Activated T-helper 1 cell treated with Interleukin-2 at 50 U/mL for 16 hours (primary cell): ENCODE data around the gene CNTNAP2.

Source experiments
- DNase-seq: peaks from one replicate; pipeline ENCODE4 v3.0.0-alpha.2; 2020; ENCODE audit warnings: low read depth

The CNTNAP2 gene

GRCh38 chr7:146619641-146620040 is 503.0 kb downstream of the CNTNAP2 start:
- DNase-seq = no peak

GRCh38 chr7:146626912-146627311 is 510.3 kb downstream of the CNTNAP2 start:
- no peak for DNase-seq

- DNase-seq = no peak
Measured at GRCh38 chr7:146635205-146636032, 518.8 kb downstream of the CNTNAP2 start.

- DNase-seq = no peak
Measured at GRCh38 chr7:146636033-146636356, 519.4 kb downstream of the CNTNAP2 start.

- no peak for DNase-seq
Measured at GRCh38 chr7:146636581-146636980, 520.0 kb downstream of the CNTNAP2 start.

- DNase-seq = no peak
Measured at GRCh38 chr7:146639291-146639690, 522.7 kb downstream of the CNTNAP2 start.

- DNase-seq = no peak
Measured at GRCh38 chr7:146641491-146641890, 524.9 kb downstream of the CNTNAP2 start.

GRCh38 chr7:146645383-146645976 is 528.9 kb downstream of the CNTNAP2 start:
- no peak for DNase-seq

GRCh38 chr7:146647445-146647844 is 530.8 kb downstream of the CNTNAP2 start:
- DNase-seq = no peak

- no peak for DNase-seq
Measured at GRCh38 chr7:146652176-146652575, 535.6 kb downstream of the CNTNAP2 start.

- DNase-seq = no peak
Measured at GRCh38 chr7:146654048-146654447, 537.4 kb downstream of the CNTNAP2 start.

- DNase-seq = no peak
Measured at GRCh38 chr7:146655928-146656797, 539.6 kb downstream of the CNTNAP2 start.

- DNase-seq = no peak
Measured at GRCh38 chr7:146656988-146657387, 540.4 kb downstream of the CNTNAP2 start.

GRCh38 chr7:146658604-146659003 is 542.0 kb downstream of the CNTNAP2 start:
- no peak for DNase-seq

- DNase-seq = no peak
Measured at GRCh38 chr7:146659732-146660131, 543.1 kb downstream of the CNTNAP2 start.

GRCh38 chr7:146660839-146661238 is 544.2 kb downstream of the CNTNAP2 start:
- DNase-seq = no peak

- no peak for DNase-seq
Measured at GRCh38 chr7:146661435-146661834, 544.8 kb downstream of the CNTNAP2 start.

GRCh38 chr7:146661929-146662328 is 545.3 kb downstream of the CNTNAP2 start:
- DNase-seq = no peak

GRCh38 chr7:146665023-146665422 is 548.4 kb downstream of the CNTNAP2 start:
- DNase-seq = no peak

- no peak for DNase-seq
Measured at GRCh38 chr7:146670532-146670931, 553.9 kb downstream of the CNTNAP2 start.

- no peak for DNase-seq
Measured at GRCh38 chr7:146681487-146681886, 564.9 kb downstream of the CNTNAP2 start.

GRCh38 chr7:146683439-146683838 is 566.8 kb downstream of the CNTNAP2 start:
- DNase-seq = no peak

GRCh38 chr7:146690987-146691386 is 574.4 kb downstream of the CNTNAP2 start:
- DNase-seq = no peak
